RWPE2 (cell line): ENCODE measurements around the gene KPNA6.

Source experiments
- ATAC-seq: fragments of 200-7000 bp; cut with Tn5 transposase; 3 replicates; pipeline ENCODE4 v1.9.1; 2021; ENCODE audit warnings: low read depth
- DNase-seq: peaks from one replicate; pipeline ENCODE4 v3.0.0-alpha.2; 2020; ENCODE audit warnings: low spot score
- H3K27ac ChIP-seq: fragments of 450-650 bp; 2 replicates; pipeline ENCODE4 v1.5.1; 2017; ENCODE audit warnings: mild to moderate bottlenecking; ENCODE audit not compliant: poor library complexity, severe bottlenecking
- H3K27me3 ChIP-seq: fragments of 250-450 bp; sonication (Bioruptor Pico); 2 replicates; pipeline ENCODE4 v1.5.1; 2021; ENCODE audit warnings: mild to moderate bottlenecking, moderate library complexity; ENCODE audit not compliant: insufficient read depth, poor library complexity, severe bottlenecking
- H3K36me3 ChIP-seq: fragments of 250-450 bp; sonication (Bioruptor Pico); 2 replicates; pipeline ENCODE4 v1.5.1; 2020; ENCODE audit warnings: low read depth, mild to moderate bottlenecking, moderate library complexity
- H3K4me1 ChIP-seq: fragments of 250-450 bp; sonication (Bioruptor Pico); 2 replicates; pipeline ENCODE4 v1.5.1; 2021; ENCODE audit warnings: mild to moderate bottlenecking, moderate library complexity; ENCODE audit not compliant: insufficient read depth, poor library complexity, severe bottlenecking
- H3K4me3 ChIP-seq: fragments of 250-450 bp; sonication (Bioruptor Pico); 2 replicates; pipeline ENCODE4 v1.5.1; 2021; ENCODE audit warnings: mild to moderate bottlenecking, moderate library complexity; ENCODE audit not compliant: severe bottlenecking
- H3K9me3 ChIP-seq: fragments of 250-450 bp; sonication (Bioruptor Pico); 2 replicates; pipeline ENCODE4 v1.5.1; 2021; ENCODE audit warnings: mild to moderate bottlenecking, moderate library complexity; ENCODE audit not compliant: severe bottlenecking
- TF ChIP-seq, protein P1 (sequence below): fragments of 450-650 bp; IDR thresholded peaks from one replicate; pipeline ENCODE4 v1.5.1; 2017; ENCODE audit warnings: mild to moderate bottlenecking, moderate library complexity; ENCODE audit not compliant: poor library complexity, severe bottlenecking

The KPNA6 gene

DNA sequence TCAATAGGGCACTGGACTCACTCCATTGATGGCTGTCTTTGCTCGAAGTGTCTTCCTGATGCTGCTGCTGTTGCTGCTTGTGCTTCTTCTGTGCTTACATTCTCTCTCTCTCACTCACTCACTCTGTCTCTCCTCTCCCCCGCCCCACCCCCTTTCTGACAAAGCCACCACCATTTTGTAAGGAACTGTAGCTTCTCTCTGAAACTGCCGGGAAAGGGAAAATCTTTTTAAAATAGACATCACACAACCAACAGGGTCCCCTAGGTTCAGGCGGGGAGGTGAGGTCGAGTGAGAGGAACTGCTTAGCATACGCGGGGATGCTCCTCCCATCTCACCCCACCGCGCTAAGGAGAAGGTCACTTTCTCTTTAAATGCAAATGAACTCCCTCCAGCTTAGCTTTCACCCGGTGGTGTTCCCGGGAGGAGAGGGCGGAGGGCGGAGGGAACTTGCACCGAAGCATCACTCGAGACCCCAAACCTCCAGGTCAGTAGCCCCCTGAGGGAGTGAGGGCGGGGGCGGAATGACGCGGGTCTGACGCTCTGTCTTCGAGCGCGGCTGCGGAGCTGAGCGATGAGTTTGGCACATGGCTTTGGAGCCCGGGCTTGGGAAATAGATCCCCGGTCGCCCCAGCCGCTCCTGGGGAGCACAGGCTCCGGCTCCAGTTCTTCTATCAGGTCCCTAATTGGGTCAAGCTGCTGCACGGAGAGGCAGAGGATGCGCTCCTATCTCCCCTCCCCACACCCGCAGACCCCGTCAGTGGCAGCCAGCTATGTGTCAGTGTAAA lies 92.6 kb downstream of the KPNA6 start, which contains the start of gene CCDC28B:
Gene CCDC28B (plus strand): TSS at position 370 of the 785 bp plus-strand sequence. CDS start 1,341 bp downstream, outside the sequence.
- Histone ChIP-seq H3K36me3 (peaks cover 17% of the 10 kb centered on the region), H3K9me3 (no peaks in the 10 kb centered on the region), H3K4me1 (no peaks in the 10 kb centered on the region), H3K27me3 (no peaks in the 10 kb centered on the region), H3K27ac (peak within 1 kb of the TSS; percentile 18), H3K4me3 (peak within 1 kb of the TSS; percentile 41)
- DNase-seq (no peak), ATAC-seq (peak; percentile 26)
- TF ChIP-seq, protein P1, sequence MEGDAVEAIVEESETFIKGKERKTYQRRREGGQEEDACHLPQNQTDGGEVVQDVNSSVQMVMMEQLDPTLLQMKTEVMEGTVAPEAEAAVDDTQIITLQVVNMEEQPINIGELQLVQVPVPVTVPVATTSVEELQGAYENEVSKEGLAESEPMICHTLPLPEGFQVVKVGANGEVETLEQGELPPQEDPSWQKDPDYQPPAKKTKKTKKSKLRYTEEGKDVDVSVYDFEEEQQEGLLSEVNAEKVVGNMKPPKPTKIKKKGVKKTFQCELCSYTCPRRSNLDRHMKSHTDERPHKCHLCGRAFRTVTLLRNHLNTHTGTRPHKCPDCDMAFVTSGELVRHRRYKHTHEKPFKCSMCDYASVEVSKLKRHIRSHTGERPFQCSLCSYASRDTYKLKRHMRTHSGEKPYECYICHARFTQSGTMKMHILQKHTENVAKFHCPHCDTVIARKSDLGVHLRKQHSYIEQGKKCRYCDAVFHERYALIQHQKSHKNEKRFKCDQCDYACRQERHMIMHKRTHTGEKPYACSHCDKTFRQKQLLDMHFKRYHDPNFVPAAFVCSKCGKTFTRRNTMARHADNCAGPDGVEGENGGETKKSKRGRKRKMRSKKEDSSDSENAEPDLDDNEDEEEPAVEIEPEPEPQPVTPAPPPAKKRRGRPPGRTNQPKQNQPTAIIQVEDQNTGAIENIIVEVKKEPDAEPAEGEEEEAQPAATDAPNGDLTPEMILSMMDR, result no peak

DNA sequence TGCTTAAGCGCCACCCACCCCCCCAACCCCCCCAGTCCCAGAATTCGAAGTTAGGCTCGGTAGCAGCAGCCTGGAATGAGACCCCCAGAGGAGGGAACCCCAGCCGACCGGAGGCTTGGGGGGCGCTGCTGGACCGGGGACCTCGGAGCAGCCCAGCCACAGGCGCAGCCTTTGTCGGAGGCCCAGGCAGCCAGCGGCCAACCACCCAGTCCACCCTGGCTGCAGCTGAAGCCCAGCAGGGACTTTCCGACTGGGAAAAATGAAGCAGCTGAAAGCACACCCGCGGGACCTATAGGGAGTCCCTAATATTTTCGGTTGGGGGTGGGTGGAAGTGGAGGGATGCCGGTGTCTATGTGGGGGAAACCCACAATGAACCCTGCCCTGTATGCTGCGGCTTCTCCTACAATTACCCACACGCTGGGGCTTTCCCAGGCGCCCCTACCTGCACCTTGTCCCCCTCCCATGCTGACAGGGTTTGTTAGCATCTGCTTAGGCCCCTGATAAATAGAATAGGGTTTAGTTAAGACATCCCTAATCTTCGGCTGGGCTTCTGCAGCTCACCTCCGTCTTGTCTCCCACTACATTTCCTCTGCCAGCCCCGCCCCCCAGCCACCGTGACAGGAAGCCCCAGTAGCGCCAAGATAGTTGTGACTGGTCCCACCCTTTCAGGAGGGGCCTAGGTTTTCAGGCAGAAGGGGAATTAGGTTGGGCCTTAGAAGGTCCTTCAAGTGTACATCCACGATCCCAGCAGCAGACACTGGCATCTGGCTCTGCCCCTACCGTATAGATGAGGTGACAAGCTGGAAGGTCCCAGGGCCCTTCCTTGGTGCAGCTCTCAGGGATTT lies 93.4 kb downstream of the KPNA6 start:
- H3K4me3 ChIP-seq, result peak overlapping the region; percentile 41
- TF ChIP-seq, protein P1, result no peak
- H3K27ac ChIP-seq, result peak overlapping the region; percentile 18
- H3K9me3 ChIP-seq, result no peaks in the 10 kb centered on the region
- H3K36me3 ChIP-seq, result peaks cover 14% of the 10 kb centered on the region
- no peaks in the 10 kb centered on the region for H3K27me3 ChIP-seq
- no peaks in the 10 kb centered on the region for H3K4me1 ChIP-seq
- ATAC-seq (peak; percentile 19; the same call in 1 of the 3 replicates), DNase-seq (no peak)

DNA sequence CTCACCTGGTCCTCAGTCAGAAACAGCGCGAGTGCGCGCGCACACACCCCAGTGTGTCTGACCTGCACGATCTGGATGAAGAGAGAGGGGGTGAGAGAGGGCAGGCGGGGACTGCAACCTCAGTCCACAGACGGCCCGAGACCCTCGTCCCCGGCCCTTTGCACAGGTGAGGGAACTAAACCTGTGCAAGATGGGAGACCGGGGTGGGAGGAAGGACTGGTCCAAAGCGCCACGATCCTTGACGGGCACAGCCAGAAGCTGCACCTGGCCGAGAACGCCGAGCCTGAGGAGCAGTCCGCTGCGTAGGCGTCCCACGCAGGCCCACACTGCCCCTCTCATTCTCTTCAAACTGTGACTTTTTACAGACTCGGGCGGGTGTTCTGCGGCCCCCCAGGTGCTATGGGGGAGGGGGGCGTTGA lies 97.1 kb downstream of the KPNA6 start:
- no peak overlapping the region for H3K27ac ChIP-seq
- ATAC-seq, result peak; percentile 4; the same call in 1 of the 3 replicates

GRCh38 chr1:32205401-32206370 lies 97.8 kb downstream of the KPNA6 start, which contains the start of gene IQCC:
IQCC (plus strand) TSS chr1:32205671; CDS start chr1:32205682, 11 bp downstream.
- Histone ChIP-seq H3K27ac (peak within 1 kb of the TSS; percentile 34), H3K4me1 (no peaks in the 10 kb centered on the region), H3K27me3 (no peaks in the 10 kb centered on the region), H3K4me3 (peak within 1 kb of the TSS; percentile 71), H3K36me3 (peaks cover 18% of the 10 kb centered on the region), H3K9me3 (no peaks in the 10 kb centered on the region)
- peak; percentile 69 for ATAC-seq
- TF ChIP-seq, protein P1, result peak; percentile 22
- DNase-seq, result peak; percentile 90

More for the DNA sequence above, 97.1 kb downstream of the KPNA6 start:
- no peak for DNase-seq
- Histone ChIP-seq H3K36me3 (peaks cover 18% of the 10 kb centered on the region), H3K4me3 (peak overlapping the region; percentile 71), H3K9me3 (no peaks in the 10 kb centered on the region), H3K4me1 (no peaks in the 10 kb centered on the region), H3K27me3 (no peaks in the 10 kb centered on the region)
- TF ChIP-seq, protein P1, result no peak
